K562 (cell line): ENCODE data around the gene MEAK7. TPM values are rescaled to one million over a fixed set of nuclear protein-coding genes. Genes with fewer than 3 reads are reported as not detected.
A peak's percentile ranks its signal among the peaks of the same experiment; 100 is the strongest.

ENCODE experiments used
- CBX2 ChIP-seq: fragments of 200-600 bp; sonication (generic); IDR thresholded peaks from one replicate; pipeline ENCODE4 v1.6.1; 2012; ENCODE audit warnings: mild to moderate bottlenecking, low read length, inconsistent platforms; ENCODE audit not compliant: insufficient read depth, poor library complexity, severe bottlenecking
- CREBBP ChIP-seq: IDR thresholded peaks from one replicate; pipeline ENCODE4 v1.6.1; 2012; ENCODE audit warnings: low read depth, mild to moderate bottlenecking, control low read depth, inconsistent platforms, low read length
- EGR1 ChIP-seq: fragments of 450-650 bp; conservative IDR thresholded peaks from 2 replicates; pipeline ENCODE4 v1.6.1; 2017; ENCODE audit warnings: mild to moderate bottlenecking
- ESRRB ChIP-seq: fragments of 250-450 bp; sonication (Bioruptor Pico); IDR thresholded peaks from 2 replicates; pipeline ENCODE4 v1.5.0; 2020; ENCODE audit warnings: mild to moderate bottlenecking, moderate library complexity, borderline replicate concordance
- FOXM1 ChIP-seq, 2 experiments: fragments of 450-650 bp in 1 of 2; sonication (generic) in 1 of 2; formaldehyde crosslinking in 1 of 2; IDR thresholded peaks; 2 replicates each; pipeline versions ENCODE4 v1.6.1 to v1.9.0; 2017 to 2022; ENCODE audit warnings: low read depth in 2 of 2, mild to moderate bottlenecking in 2 of 2, missing genetic modification reagents in 1 of 2, moderate library complexity in 1 of 2
- KDM2B ChIP-seq: fragments of 250-450 bp; sonication (Bioruptor Pico); IDR thresholded peaks from 2 replicates; pipeline ENCODE4 v1.8.0; 2021; ENCODE audit warnings: mild to moderate bottlenecking, moderate library complexity
- MAFG ChIP-seq: fragments of 450-650 bp; conservative IDR thresholded peaks from 2 replicates; pipeline ENCODE4 v1.6.1; 2016; ENCODE audit warnings: missing genetic modification characterization, missing compliant biosample characterization
- MCM3 ChIP-seq: fragments of 450-650 bp; IDR thresholded peaks from 2 replicates; pipeline ENCODE4 v1.6.1; 2016
- NBN ChIP-seq: fragments of 450-650 bp; IDR thresholded peaks from 2 replicates; pipeline ENCODE4 v1.6.1; 2016; ENCODE audit warnings: low read depth, mild to moderate bottlenecking
- NKRF ChIP-seq: fragments of 450-650 bp; IDR thresholded peaks from 2 replicates; pipeline ENCODE4 v1.6.1; 2016; ENCODE audit warnings: borderline replicate concordance
- PURB ChIP-seq: sonication (generic); formaldehyde crosslinking; IDR thresholded peaks from 2 replicates; pipeline ENCODE4 v1.9.0; 2021; ENCODE audit warnings: low read depth, mild to moderate bottlenecking, missing genetic modification reagents
- RAD51 ChIP-seq: fragments of 450-650 bp; IDR thresholded peaks from 2 replicates; pipeline ENCODE4 v1.7.1; 2016; ENCODE audit warnings: low read depth, mild to moderate bottlenecking, borderline replicate concordance
- TOE1 ChIP-seq, 2 experiments: fragments of 450-650 bp in 1 of 2; sonication (generic) in 1 of 2; formaldehyde crosslinking in 1 of 2; IDR thresholded peaks; 2 replicates each; pipeline versions ENCODE4 v1.7.1 to v1.8.0; 2016 to 2022; ENCODE audit warnings: borderline replicate concordance in 2 of 2, mild to moderate bottlenecking in 2 of 2, antibody characterized with exemption in 1 of 2, inconsistent platforms in 1 of 2, low read depth in 1 of 2, missing genetic modification reagents in 1 of 2, moderate library complexity in 1 of 2
- ZBTB26 ChIP-seq: fragments of 450-650 bp; formaldehyde crosslinking; IDR thresholded peaks from 2 replicates; pipeline ENCODE4 v1.4.0; 2022; ENCODE audit warnings: missing genetic modification characterization
- ZNF121 ChIP-seq: sonication (generic); formaldehyde crosslinking; conservative IDR thresholded peaks from 2 replicates; pipeline ENCODE4 v1.8.0; 2022; ENCODE audit warnings: missing genetic modification reagents
- ZNF184 ChIP-seq: sonication (generic); formaldehyde crosslinking; IDR thresholded peaks from 2 replicates; pipeline ENCODE4 v1.5.0; 2020; ENCODE audit warnings: missing genetic modification reagents
- ZNF316 ChIP-seq: fragments of 450-650 bp; IDR thresholded peaks from 2 replicates; pipeline ENCODE4 v1.6.1; 2016
- ZNF778 ChIP-seq: fragments of 450-650 bp; formaldehyde crosslinking; IDR thresholded peaks from 2 replicates; pipeline ENCODE4 v1.4.0; 2020; ENCODE audit warnings: mild to moderate bottlenecking, moderate library complexity
- ZNF780A ChIP-seq: fragments of 250-450 bp; sonication (Bioruptor Pico); IDR thresholded peaks from 2 replicates; pipeline ENCODE4 v1.5.0; 2021; ENCODE audit warnings: mild to moderate bottlenecking
- polyA plus RNA-seq, 8 experiments: library from polyadenylated mRNA; depleted of rRNA in 4 of 8; stranded (reverse) in 5 of 8; unstranded in 3 of 8; fragments of >200 nt; fragmentation: Nextera tagmentation in 2 of 8; fragmentation: Illumina TruSeq in 1 of 8; extraction: Ambion mirVana in 2 of 8; extraction: Trizol in 1 of 8; gene quantifications; 2 replicates each; pipeline versions ENCODE4 v1.2.1 to v1.2.3, GENCODE V29; 2011 to 2014; ENCODE audit warnings: inconsistent platforms in 1 of 8, missing spikeins in 1 of 8
- total RNA-seq, 7 experiments: library from RNA; depleted of rRNA in 6 of 7; stranded (reverse); fragments of >200 nt in 6 of 7; fragmentation: Illumina TruSeq in 2 of 7; extraction: Trizol in 2 of 7; gene quantifications; 2 replicates each; pipeline versions ENCODE4 v1.2.1 to v1.2.3, GENCODE V29; 2011 to 2021; ENCODE audit warnings: low replicate concordance in 1 of 7

MEAK7 gene
- total and polyA plus RNA-seq, 9 of the 15 experiments (the other 6 are each of a cell fraction or from before 2014, with no cell fraction given), result 1.4 to 14.5 (median 6.3) TPM

- TF ChIP-seq TOE1 (IDR thresholded peaks at IDR 0.05; ENCODE audit: borderline replicate concordance), result no peak
- TF ChIP-seq TOE1 (CRISPR knock-in tag; IDR thresholded peaks at IDR 0.05; ENCODE audit: borderline replicate concordance, low read depth), result no peak
- TF ChIP-seq KDM2B, result no peak
- TF ChIP-seq ZNF121, result no peak
- no peak for TF ChIP-seq ZBTB26 (CRISPR knock-in tag)
- no peak for TF ChIP-seq NBN
- TF ChIP-seq CREBBP, result no peak
- TF ChIP-seq NKRF, result no peak
- TF ChIP-seq ZNF780A (CRISPR knock-in tag), result no peak
- TF ChIP-seq MCM3, result no peak
- TF ChIP-seq PURB (CRISPR knock-in tag), result no peak
- TF ChIP-seq ZNF316, result peak; percentile 63
- peak; percentile 30 for TF ChIP-seq MAFG
- TF ChIP-seq EGR1, result peak; percentile 73
- TF ChIP-seq CBX2, result no peak
- TF ChIP-seq ZNF778 (CRISPR knock-in tag), result no peak
- no peak for TF ChIP-seq ESRRB (CRISPR knock-in tag)
- TF ChIP-seq RAD51, result no peak
- TF ChIP-seq ZNF184, result no peak
- no peak for TF ChIP-seq FOXM1 (IDR thresholded peaks at IDR 0.05; ENCODE audit: low read depth)
- TF ChIP-seq FOXM1 (CRISPR knock-in tag; IDR thresholded peaks at IDR 0.05; ENCODE audit: low read depth), result no peak
Observed at GRCh38 chr16:84478172-84478947, 26.1 kb downstream of the MEAK7 start (continued).
